GM10248 (cell line): ENCODE measurements around the gene LRPAP1.

Source experiments
- CTCF ChIA-PET: fragments of 300-600 bp; sonication (Branson Sonifier 250); formaldehyde crosslinking; extraction: SDS; loops from one replicate; lab custom pipeline; 2021; ENCODE audit warnings: antibody characterized with exemption; lab: Yijun Ruan, JAX
- POLR2A ChIA-PET: fragments of 350-650 bp; sonication (Branson Sonifier 250); formaldehyde crosslinking; extraction: SDS; loops from one replicate; lab custom pipeline; 2020; ENCODE audit warnings: antibody characterized with exemption; lab: Yijun Ruan, JAX
- DNase-seq: peaks from one replicate; pipeline ENCODE4 v3.0.0; 2012; ENCODE audit errors: extremely low spot score
- TF ChIP-seq, protein P1 (sequence below): IDR thresholded peaks from 2 replicates; pipeline ENCODE4 v1.5.1; 2012; ENCODE audit warnings: mild to moderate bottlenecking, low read depth; ENCODE audit errors: extremely low read depth, missing control alignments, control extremely low read depth

Gene LRPAP1

DNA sequence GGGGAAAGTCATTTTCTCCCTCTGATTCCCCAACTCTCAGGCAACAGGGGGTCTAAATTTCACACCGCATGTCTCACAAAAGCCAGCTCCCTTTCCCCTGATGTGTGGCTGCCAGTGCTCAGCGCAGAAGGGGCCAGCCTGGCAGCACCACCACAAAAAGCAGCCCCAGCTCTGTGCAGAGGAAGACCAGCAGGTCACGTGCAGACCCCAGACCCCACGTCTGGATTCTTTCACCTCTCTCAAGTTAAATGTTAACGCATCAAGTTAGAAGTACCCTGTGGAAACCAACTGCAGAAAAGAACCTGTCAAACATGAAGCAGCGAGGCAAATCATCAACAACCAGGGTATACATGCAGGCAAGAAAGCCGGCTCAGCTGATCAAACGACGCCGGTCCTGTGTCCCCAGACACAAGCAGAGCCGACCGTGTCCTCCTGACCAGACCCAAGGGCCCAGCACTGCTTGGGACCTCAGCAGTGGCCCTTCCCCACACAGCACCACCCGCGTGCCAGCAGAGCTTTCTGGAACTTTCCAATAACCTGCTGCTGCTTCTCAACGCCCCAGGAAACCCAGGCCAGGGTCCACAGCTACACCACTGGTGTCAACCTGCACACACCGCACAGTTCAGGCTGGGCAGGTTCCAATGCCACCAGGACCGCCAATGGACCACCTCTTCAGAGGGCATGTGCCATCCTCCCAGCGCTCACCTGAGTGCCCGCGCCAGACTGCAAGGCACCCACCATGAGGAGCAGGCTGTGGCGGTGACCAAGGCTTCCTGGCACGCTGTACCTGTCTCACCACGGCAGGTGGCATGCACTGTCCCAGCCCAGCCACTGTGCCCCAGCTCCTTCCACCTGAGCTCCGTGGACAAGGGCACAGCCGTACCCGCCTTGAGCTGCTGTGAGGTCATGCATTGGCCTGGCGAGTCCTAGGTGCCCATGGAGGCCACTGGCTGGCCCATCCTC is 4.0 kb downstream of the LRPAP1 start:
- ChIA-PET POLR2A (no interaction called here), CTCF (interaction anchor here (0.6 to 1.2 kb wide), 2 partner anchors 10 to 48 kb away, joined by 3 read pairs; no protein-coding TSS in a partner anchor)
- no peak for DNase-seq
- TF ChIP-seq, protein P1, sequence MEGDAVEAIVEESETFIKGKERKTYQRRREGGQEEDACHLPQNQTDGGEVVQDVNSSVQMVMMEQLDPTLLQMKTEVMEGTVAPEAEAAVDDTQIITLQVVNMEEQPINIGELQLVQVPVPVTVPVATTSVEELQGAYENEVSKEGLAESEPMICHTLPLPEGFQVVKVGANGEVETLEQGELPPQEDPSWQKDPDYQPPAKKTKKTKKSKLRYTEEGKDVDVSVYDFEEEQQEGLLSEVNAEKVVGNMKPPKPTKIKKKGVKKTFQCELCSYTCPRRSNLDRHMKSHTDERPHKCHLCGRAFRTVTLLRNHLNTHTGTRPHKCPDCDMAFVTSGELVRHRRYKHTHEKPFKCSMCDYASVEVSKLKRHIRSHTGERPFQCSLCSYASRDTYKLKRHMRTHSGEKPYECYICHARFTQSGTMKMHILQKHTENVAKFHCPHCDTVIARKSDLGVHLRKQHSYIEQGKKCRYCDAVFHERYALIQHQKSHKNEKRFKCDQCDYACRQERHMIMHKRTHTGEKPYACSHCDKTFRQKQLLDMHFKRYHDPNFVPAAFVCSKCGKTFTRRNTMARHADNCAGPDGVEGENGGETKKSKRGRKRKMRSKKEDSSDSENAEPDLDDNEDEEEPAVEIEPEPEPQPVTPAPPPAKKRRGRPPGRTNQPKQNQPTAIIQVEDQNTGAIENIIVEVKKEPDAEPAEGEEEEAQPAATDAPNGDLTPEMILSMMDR, result no peak

DNA sequence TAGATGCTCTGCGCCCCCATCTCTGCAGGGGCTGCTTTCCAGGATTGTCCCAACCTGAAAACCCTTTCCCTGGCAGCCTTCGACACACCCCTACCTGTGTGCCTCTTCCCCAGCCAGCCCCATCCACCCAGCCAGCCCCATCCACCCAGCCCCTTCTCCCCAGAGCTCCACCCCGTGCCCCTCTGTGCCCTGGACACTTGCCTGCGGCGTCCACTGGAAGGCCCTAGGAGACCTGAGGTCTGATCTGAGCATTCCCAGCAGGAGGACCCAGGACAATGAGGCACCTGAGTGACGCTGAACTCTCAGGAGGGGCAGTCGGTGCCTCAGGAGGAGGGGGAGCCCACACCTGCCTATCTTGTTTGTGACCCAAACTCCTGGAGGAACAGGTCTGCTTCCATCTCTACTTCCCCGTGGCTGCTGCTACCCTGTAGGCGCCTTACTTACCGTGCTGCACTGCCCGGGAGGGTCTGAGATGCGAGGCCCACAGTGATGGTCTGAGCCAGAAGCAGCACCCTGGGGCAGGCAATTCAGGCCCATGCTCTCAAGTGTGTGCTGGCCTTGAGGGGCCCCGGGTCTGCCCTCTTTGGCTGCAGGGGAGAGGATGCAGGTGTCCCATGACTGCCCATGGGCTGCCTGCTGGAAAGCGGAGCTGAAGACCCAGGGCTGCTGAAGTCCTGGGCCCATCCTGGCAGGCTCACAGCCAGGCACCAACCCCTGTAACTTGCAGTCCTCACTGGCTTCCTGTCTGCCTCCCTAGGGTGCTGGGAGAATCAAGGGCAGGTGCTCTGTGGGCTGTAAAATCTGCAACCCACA is 4.9 kb downstream of the LRPAP1 start:
- POLR2A ChIA-PET, result no interaction called here
- TF ChIP-seq, protein P1, result no peak
- DNase-seq, result no peak
- CTCF ChIA-PET, result interaction anchor here (1.2 to 1.9 kb wide), 3 partner anchors 9 to 47 kb away, joined by 3 to 5 read pairs (median 3); no protein-coding TSS in a partner anchor

DNA sequence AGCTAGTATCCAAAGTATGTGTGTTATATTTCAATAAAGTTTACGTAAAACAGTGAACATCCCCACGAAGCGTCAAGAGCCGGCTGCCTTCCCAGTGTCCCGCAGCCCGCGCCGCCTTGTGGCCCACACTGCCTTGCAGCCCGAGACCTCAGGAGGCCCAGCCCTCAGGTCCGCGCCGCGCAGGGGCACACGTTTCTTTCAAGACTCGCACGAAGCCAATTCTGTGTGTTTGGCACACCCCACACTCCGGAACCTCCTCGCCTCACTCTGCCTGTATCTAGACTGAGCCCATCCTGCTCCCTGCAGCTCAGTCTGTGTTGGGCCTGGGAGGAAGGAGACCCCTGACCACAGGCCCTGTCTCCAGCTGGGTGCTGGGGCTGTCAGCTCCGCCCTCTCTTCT is 5.8 kb downstream of the LRPAP1 start:
- TF ChIP-seq, protein P1, result no peak
- POLR2A ChIA-PET, result no interaction called here
- CTCF ChIA-PET, result interaction anchor here (0.7 to 1.9 kb wide), 3 partner anchors 9 to 46 kb away, joined by 3 to 5 read pairs (median 3); no protein-coding TSS in a partner anchor
- no peak for DNase-seq

DNA sequence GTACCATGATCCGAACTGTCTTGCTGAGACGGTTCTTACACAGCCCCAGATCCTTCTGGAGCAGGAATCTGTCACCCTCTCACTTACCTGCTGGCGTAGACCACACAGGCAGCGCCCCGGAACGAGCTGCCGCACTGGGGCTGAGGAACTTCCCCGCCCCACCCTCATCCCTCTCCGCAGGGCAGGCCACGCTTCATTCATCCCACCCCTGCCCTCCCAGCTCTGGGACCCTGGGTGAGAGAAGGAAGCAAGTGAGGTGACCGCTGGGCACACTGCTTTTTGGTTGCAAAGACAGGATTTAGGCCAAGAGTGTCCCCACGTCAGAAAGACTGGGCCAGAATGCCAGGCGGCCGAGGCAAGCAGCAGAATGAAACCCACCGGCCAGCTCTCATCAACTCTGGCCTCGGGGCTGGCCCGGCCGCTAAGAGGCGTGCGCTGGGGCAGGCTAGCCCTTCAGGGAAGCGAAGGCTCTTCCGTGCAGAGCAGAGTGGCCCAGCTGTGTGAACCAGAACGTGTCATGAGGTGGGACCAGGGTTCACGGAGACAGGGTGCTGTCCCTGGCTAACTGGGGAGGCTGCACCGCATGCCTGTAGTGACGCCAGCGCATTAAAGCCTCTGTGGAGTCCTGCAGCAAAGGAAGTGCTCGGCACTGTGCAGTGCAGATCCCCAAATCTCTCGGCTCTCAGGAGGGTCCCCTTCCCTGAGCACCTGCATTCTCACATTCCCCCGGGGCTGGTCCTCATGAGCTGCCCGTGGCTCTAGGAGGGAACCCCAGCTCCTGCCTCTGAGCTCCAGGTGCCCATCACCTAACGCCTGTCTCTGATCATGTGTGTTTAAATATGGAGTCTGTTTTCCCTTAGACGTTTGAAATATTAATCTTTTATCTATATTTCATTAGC is 6.4 kb downstream of the LRPAP1 start:
- DNase-seq, result no peak
- ChIA-PET POLR2A (no interaction called here), CTCF (interaction anchor here (0.7 to 1.9 kb wide), 3 partner anchors 8 to 46 kb away, joined by 3 to 5 read pairs (median 3); no protein-coding TSS in a partner anchor)
- TF ChIP-seq, protein P1, result no peak

DNA sequence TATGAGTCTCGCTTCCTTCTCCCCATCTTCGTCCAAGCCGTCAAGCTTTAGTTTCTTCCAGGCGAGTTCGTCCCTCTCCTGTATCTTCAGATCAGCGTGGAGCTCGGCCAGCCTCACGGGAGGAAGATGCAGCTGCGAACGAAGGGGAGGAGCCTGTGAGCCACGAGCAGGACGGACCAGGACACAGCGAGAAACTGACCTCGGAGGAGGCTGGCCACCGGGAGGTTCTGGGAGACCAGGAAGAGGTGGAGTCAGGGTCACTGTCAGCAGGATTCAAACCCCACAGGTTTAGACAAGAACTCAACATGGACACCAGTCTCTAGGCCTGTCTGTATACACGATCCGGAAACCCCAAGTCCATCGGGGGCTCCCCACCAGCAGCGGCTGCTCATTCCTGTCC is 7.3 kb downstream of the LRPAP1 start:
- no peak for DNase-seq
- POLR2A ChIA-PET, result no interaction called here
- TF ChIP-seq, protein P1, result no peak
- CTCF ChIA-PET, result no interaction called here
